Measurements from ENCODE around the gene LRRC26. TPM values are rescaled to one million over a fixed set of nuclear protein-coding genes. Genes with fewer than 3 reads are reported as not detected.

LRRC26 gene
- polyA plus RNA-seq, 2 of the 4 experiments (the other 2 are of a cell fraction) = 0.08 to 1.0 TPM

GRCh38 chr9:137188490-137189296 lies 18.8 kb upstream of the LRRC26 start, which contains the start of the genes ANAPC2 and SSNA1:
Gene ANAPC2, minus strand, starts transcription at chr9:137188560. Its CDS starts 28 bp downstream, at chr9:137188532.
Gene SSNA1, plus strand, starts transcription at chr9:137188676. Its CDS starts 51 bp downstream, at chr9:137188727.
- Histone ChIP-seq H3K4me2 (peak within 1 kb of the TSS; percentile 99), H3K27ac (peak within 1 kb of the TSS; percentile 97), H3K9me3 (no peaks in the 10 kb centered on the region), H3K4me1 (peaks cover 23% of the 10 kb centered on the region), H3K4me3 (peak within 1 kb of the TSS; percentile 92)
- POLR2A ChIA-PET = interaction anchor here (0.6 to 3.4 kb wide), 18 partner anchors 10 to 225 kb away, joined by 3 to 38 read pairs (median 5); partner anchors contain the start of genes CYSRT1, NDOR1, RNF208 and RNF224
- peak; percentile 66 to 82 for ATAC-seq
- FAIRE-seq = peak; percentile 39
- CTCF ChIA-PET = interaction anchor here (0.7 to 11.5 kb wide), 23 partner anchors 10 to 159 kb away, joined by 3 to 156 read pairs (median 5); partner anchors contain the start of genes CYSRT1, GRIN1, LRRC26 and RNF208
- 2% methylated on average over 28 of the region's 98 CpGs for WGBS (ENCODE audit: missing lambda C conversion rate)
- peak; percentile 69 to 96 for DNase-seq (ENCODE audit: low read depth in 1 of 2, low spot score in 1 of 2)
- TF ChIP-seq RFX5 (IDR thresholded peaks at IDR 0.05) (peak; percentile 69; the same call in 1 of the 2 replicates), RAD21 (conservative IDR thresholded peaks at IDR 0.05 in 1 of 2, IDR thresholded peaks at IDR 0.05 in 1 of 2) (peak; percentile 31 to 49; a peak in 3 of 5 replicates), PHF8 (IDR thresholded peaks at IDR 0.05; ENCODE audit: borderline replicate concordance, low read depth) (peak; percentile 59), CBX2 (IDR thresholded peaks at IDR 0.05; ENCODE audit: borderline replicate concordance, low read depth) (no peak), HES2 (IDR thresholded peaks at IDR 0.05) (no peak), CHD2 (IDR thresholded peaks at IDR 0.05; ENCODE audit: low read length, partially characterized antibody) (no peak), ZNF302 (CRISPR knock-in tag; IDR thresholded peaks at IDR 0.05) (no peak), HEYL (CRISPR knock-in tag; IDR thresholded peaks at IDR 0.05) (no peak), EP300 (IDR thresholded peaks at IDR 0.05) (no peak), TFCP2L1 (CRISPR knock-in tag; IDR thresholded peaks at IDR 0.05) (peak; percentile 26; the same call in 1 of the 2 replicates), HOXA7 (CRISPR knock-in tag; IDR thresholded peaks at IDR 0.05) (no peak), POLR2A (IDR thresholded peaks at IDR 0.05; ENCODE audit: low read length) (peak; percentile 65), KDM1A (IDR thresholded peaks at IDR 0.05; ENCODE audit: low read depth) (no peak), MAZ (IDR thresholded peaks at IDR 0.05; ENCODE audit: borderline replicate concordance, low read depth, low read length) (no peak; the same call in 1 of the 2 replicates), CTCF (IDR thresholded peaks at IDR 0.05) (peak; percentile 39), ATOH8 (CRISPR knock-in tag; IDR thresholded peaks at IDR 0.05; ENCODE audit: low read depth) (no peak), SMC3 (IDR thresholded peaks at IDR 0.05) (peak; percentile 38; the same call in 2 of the 3 replicates), ZFP36 (IDR thresholded peaks at IDR 0.05; ENCODE audit: borderline replicate concordance, partially characterized antibody) (no peak), MAFK (IDR thresholded peaks at IDR 0.05; ENCODE audit: partially characterized antibody) (peak; percentile 29), POLR2AphosphoS2 (conservative IDR thresholded peaks at IDR 0.05; ENCODE audit: low read length) (no peak), GATA3 (IDR thresholded peaks at IDR 0.05; ENCODE audit: borderline replicate concordance) (peak; percentile 60; the same call in 1 of the 2 replicates), JUN (IDR thresholded peaks at IDR 0.05) (peak; percentile 82 to 91), FOSL2 (IDR thresholded peaks at IDR 0.05) (no peak), FOSL2 (CRISPR knock-in tag; IDR thresholded peaks at IDR 0.05) (peak; percentile 85), BHLHE40 (IDR thresholded peaks at IDR 0.05; ENCODE audit: low read depth, low read length) (peak; percentile 81), USF2 (IDR thresholded peaks at IDR 0.05) (peak; percentile 48; the same call in 1 of the 2 replicates), CHD4 (IDR thresholded peaks at IDR 0.05; ENCODE audit: borderline replicate concordance) (no peak), RCOR1 (IDR thresholded peaks at IDR 0.05; ENCODE audit: low read depth, low read length) (no peak), HOXB5 (CRISPR knock-in tag; IDR thresholded peaks at IDR 0.05) (no peak), HOXB13 (CRISPR knock-in tag; IDR thresholded peaks at IDR 0.05; ENCODE audit: low read depth) (no peak)
- TF ChIP-seq, protein P1, sequence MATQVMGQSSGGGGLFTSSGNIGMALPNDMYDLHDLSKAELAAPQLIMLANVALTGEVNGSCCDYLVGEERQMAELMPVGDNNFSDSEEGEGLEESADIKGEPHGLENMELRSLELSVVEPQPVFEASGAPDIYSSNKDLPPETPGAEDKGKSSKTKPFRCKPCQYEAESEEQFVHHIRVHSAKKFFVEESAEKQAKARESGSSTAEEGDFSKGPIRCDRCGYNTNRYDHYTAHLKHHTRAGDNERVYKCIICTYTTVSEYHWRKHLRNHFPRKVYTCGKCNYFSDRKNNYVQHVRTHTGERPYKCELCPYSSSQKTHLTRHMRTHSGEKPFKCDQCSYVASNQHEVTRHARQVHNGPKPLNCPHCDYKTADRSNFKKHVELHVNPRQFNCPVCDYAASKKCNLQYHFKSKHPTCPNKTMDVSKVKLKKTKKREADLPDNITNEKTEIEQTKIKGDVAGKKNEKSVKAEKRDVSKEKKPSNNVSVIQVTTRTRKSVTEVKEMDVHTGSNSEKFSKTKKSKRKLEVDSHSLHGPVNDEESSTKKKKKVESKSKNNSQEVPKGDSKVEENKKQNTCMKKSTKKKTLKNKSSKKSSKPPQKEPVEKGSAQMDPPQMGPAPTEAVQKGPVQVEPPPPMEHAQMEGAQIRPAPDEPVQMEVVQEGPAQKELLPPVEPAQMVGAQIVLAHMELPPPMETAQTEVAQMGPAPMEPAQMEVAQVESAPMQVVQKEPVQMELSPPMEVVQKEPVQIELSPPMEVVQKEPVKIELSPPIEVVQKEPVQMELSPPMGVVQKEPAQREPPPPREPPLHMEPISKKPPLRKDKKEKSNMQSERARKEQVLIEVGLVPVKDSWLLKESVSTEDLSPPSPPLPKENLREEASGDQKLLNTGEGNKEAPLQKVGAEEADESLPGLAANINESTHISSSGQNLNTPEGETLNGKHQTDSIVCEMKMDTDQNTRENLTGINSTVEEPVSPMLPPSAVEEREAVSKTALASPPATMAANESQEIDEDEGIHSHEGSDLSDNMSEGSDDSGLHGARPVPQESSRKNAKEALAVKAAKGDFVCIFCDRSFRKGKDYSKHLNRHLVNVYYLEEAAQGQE (IDR thresholded peaks at IDR 0.05) = no peak; the same call in 1 of the 2 replicates
- TF ChIP-seq, protein P2, sequence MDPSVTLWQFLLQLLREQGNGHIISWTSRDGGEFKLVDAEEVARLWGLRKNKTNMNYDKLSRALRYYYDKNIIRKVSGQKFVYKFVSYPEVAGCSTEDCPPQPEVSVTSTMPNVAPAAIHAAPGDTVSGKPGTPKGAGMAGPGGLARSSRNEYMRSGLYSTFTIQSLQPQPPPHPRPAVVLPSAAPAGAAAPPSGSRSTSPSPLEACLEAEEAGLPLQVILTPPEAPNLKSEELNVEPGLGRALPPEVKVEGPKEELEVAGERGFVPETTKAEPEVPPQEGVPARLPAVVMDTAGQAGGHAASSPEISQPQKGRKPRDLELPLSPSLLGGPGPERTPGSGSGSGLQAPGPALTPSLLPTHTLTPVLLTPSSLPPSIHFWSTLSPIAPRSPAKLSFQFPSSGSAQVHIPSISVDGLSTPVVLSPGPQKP (IDR thresholded peaks at IDR 0.05; ENCODE audit: low read depth, low read length) = no peak

All from A549 (cell line).